EH (cell line): ENCODE data around the gene ARHGDIB.

Source experiments
- DNase-seq: peaks from one replicate; pipeline ENCODE4 v3.0.0-alpha.2; 2015; ENCODE audit warnings: low read depth

The ARHGDIB gene

GRCh38 chr12:14956024-14956891, 5.1 kb downstream of the ARHGDIB start:
- DNase-seq, result no peak

GRCh38 chr12:14954269-14954668, 7.1 kb downstream of the ARHGDIB start:
- DNase-seq, result no peak

- no peak for DNase-seq
Measured at GRCh38 chr12:14953752-14954151, 7.6 kb downstream of the ARHGDIB start.

GRCh38 chr12:14952299-14952921, 9.0 kb downstream of the ARHGDIB start:
- DNase-seq, result peak; percentile 97

GRCh38 chr12:14951851-14952250, 9.6 kb downstream of the ARHGDIB start:
- peak; percentile 63 for DNase-seq

- no peak for DNase-seq
Measured at GRCh38 chr12:14950982-14951746, 10.2 kb downstream of the ARHGDIB start.

GRCh38 chr12:14950421-14950820, 11.0 kb downstream of the ARHGDIB start:
- DNase-seq, result peak; percentile 23

- DNase-seq, result no peak
Measured at GRCh38 chr12:14949631-14950030, 11.8 kb downstream of the ARHGDIB start.

- DNase-seq, result peak; percentile 92
Measured at GRCh38 chr12:14948672-14949071, 12.7 kb downstream of the ARHGDIB start.

- DNase-seq, result no peak
Measured at GRCh38 chr12:14946861-14947260, 14.5 kb downstream of the ARHGDIB start.

- DNase-seq, result no peak
Measured at GRCh38 chr12:14946162-14946561, 15.2 kb downstream of the ARHGDIB start.

- DNase-seq, result no peak
Measured at GRCh38 chr12:14942196-14942931, 19.0 kb downstream of the ARHGDIB start.

GRCh38 chr12:14941369-14941768, 20.0 kb downstream of the ARHGDIB start:
- no peak for DNase-seq

GRCh38 chr12:14938301-14938700, 23.1 kb downstream of the ARHGDIB start, which contains the start of gene ERP27:
Gene ERP27, minus strand, starts transcription at chr12:14938537. Its CDS starts 29 bp downstream, at chr12:14938508.
- DNase-seq, result no peak

- no peak for DNase-seq
Measured at GRCh38 chr12:14937689-14938088, 23.7 kb downstream of the ARHGDIB start.

- no peak for DNase-seq
Measured at GRCh38 chr12:14937014-14937413, 24.4 kb downstream of the ARHGDIB start.

GRCh38 chr12:14936224-14936861, 25.1 kb downstream of the ARHGDIB start:
- DNase-seq, result no peak

GRCh38 chr12:14935031-14935430, 26.4 kb downstream of the ARHGDIB start:
- no peak for DNase-seq

GRCh38 chr12:14934511-14934910, 26.9 kb downstream of the ARHGDIB start:
- no peak for DNase-seq

- DNase-seq, result peak; percentile 25
Measured at GRCh38 chr12:14931791-14932560, 29.4 kb downstream of the ARHGDIB start.

- DNase-seq, result peak; percentile 41
Measured at GRCh38 chr12:14931359-14931758, 30.0 kb downstream of the ARHGDIB start.
